Neural cell (in vitro differentiated cells): ENCODE results near the gene TAF3. TPM values are rescaled to one million over a fixed set of nuclear protein-coding genes. Genes with fewer than 3 reads are reported as not detected.

Experiments used
- H2AFZ ChIP-seq: fragments of 200-600, 300-800 bp; sonication (generic), shearing (Covaris generic); 2 replicates; pipeline ENCODE4 v1.6.0; 2014; ENCODE audit warnings: low read depth, mild to moderate bottlenecking, antibody characterized with exemption, low read length, moderate library complexity
- H3F3A ChIP-seq: fragments of 200-600 bp; shearing (Covaris generic); 2 replicates; pipeline ENCODE4 v1.6.1; 2016; ENCODE audit warnings: mild to moderate bottlenecking, moderate library complexity, mixed read lengths, antibody characterized with exemption, low read length; ENCODE audit not compliant: insufficient read depth, poor library complexity, severe bottlenecking
- H3K27ac ChIP-seq: fragments of 200-600, 300-800 bp; sonication (generic), shearing (Covaris generic); 2 replicates; pipeline ENCODE4 v1.5.1; 2014; ENCODE audit warnings: mild to moderate bottlenecking, low read length, moderate library complexity
- H3K27me3 ChIP-seq: fragments of 300-800, 200-600 bp; sonication (generic), shearing (Covaris generic); 2 replicates; pipeline ENCODE4 v1.6.0; 2014; ENCODE audit warnings: mild to moderate bottlenecking, low read depth, low read length, moderate library complexity; ENCODE audit not compliant: insufficient read depth
- H3K36me3 ChIP-seq: fragments of 300-800, 200-600 bp; sonication (generic), shearing (Covaris generic); 2 replicates; pipeline ENCODE4 v1.5.1; 2014; ENCODE audit warnings: mild to moderate bottlenecking, antibody characterized with exemption, low read length, moderate library complexity; ENCODE audit not compliant: insufficient read depth
- H3K4me2 ChIP-seq: fragments of 300-800, 200-600 bp; sonication (generic), shearing (Covaris generic); 2 replicates; pipeline ENCODE4 v1.6.0; 2014; ENCODE audit warnings: mild to moderate bottlenecking, low read length
- H3K4me3 ChIP-seq: fragments of 300-800, 200-600 bp; sonication (generic), shearing (Covaris generic); 2 replicates; pipeline ENCODE4 v1.5.1; 2014; ENCODE audit warnings: mild to moderate bottlenecking, low read length, moderate library complexity
- H3K79me2 ChIP-seq: fragments of 200-600 bp; shearing (Covaris generic); replicated peaks from 2 replicates; pipeline ENCODE4 v1.6.0; 2014; ENCODE audit warnings: mild to moderate bottlenecking, low read length, moderate library complexity; ENCODE audit not compliant: insufficient read depth
- H3K9ac ChIP-seq: fragments of 300-800, 200-600 bp; sonication (generic), shearing (Covaris generic); 2 replicates; pipeline ENCODE4 v1.6.1; 2016; ENCODE audit warnings: mild to moderate bottlenecking, low read length, mixed read lengths
- H3K9me2 ChIP-seq: fragments of 200-600 bp; shearing (Covaris generic); 2 replicates; pipeline ENCODE4 v1.6.1; 2016; ENCODE audit warnings: mild to moderate bottlenecking, low read length, mixed read lengths; ENCODE audit not compliant: insufficient read depth
- H3K9me3 ChIP-seq: fragments of 200-600, 300-800 bp; sonication (generic), shearing (Covaris generic); 2 replicates; pipeline ENCODE4 v1.6.1; 2016; ENCODE audit warnings: mild to moderate bottlenecking, mixed run types, low read length, moderate library complexity, mixed read lengths
- H4K20me1 ChIP-seq: fragments of 200-600 bp; shearing (Covaris generic); 2 replicates; pipeline ENCODE4 v1.6.1; 2016; ENCODE audit warnings: mild to moderate bottlenecking, mixed run types; ENCODE audit not compliant: insufficient read depth
- CTCF ChIP-seq: fragments of 450-650 bp; IDR thresholded peaks from 2 replicates; pipeline ENCODE4 v1.5.1; 2014; ENCODE audit warnings: antibody characterized with exemption, mild to moderate bottlenecking, moderate library complexity; ENCODE audit not compliant: poor library complexity, severe bottlenecking
- EP300 ChIP-seq: fragments of 450-650 bp; conservative IDR thresholded peaks from 2 replicates; pipeline ENCODE4 v1.6.1; 2014; ENCODE audit warnings: antibody characterized with exemption, mild to moderate bottlenecking, moderate library complexity; ENCODE audit not compliant: poor library complexity, severe bottlenecking
- MXI1 ChIP-seq: fragments of 450-650 bp; conservative IDR thresholded peaks from 2 replicates; pipeline ENCODE4 v1.6.1; 2014; ENCODE audit warnings: antibody characterized with exemption, mild to moderate bottlenecking; ENCODE audit not compliant: poor library complexity, severe bottlenecking
- POLR2AphosphoS5 ChIP-seq: IDR thresholded peaks from 2 replicates; pipeline ENCODE4 v1.6.1; 2012
- RAD21 ChIP-seq: fragments of 450-650 bp; conservative IDR thresholded peaks from 2 replicates; pipeline ENCODE4 v1.6.1; 2014; ENCODE audit warnings: antibody characterized with exemption, mild to moderate bottlenecking, moderate library complexity
- REST ChIP-seq: IDR thresholded peaks from 2 replicates; pipeline ENCODE4 v1.6.1; 2012; ENCODE audit warnings: borderline replicate concordance
- SMC3 ChIP-seq: fragments of 450-650 bp; conservative IDR thresholded peaks from 2 replicates; pipeline ENCODE4 v1.6.1; 2014; ENCODE audit warnings: antibody characterized with exemption, mild to moderate bottlenecking, moderate library complexity; ENCODE audit not compliant: poor library complexity
- TAF1 ChIP-seq: IDR thresholded peaks from 2 replicates; pipeline ENCODE4 v1.6.1; 2012; ENCODE audit warnings: low read depth
- polyA plus RNA-seq: library from polyadenylated mRNA; depleted of rRNA; stranded (reverse); fragments of >200 nt; gene quantifications from 2 replicates; pipeline ENCODE4 v1.2.3, GENCODE V29; 2014

Gene TAF3
- polyA plus RNA-seq, 1 donor from 2014 or later: 2.0 TPM

GRCh38 chr10:7901256-7901655 is 83.0 kb downstream of the TAF3 start:
- H3K36me3 ChIP-seq: no peaks in the 10 kb centered on the region
- H3K4me2 ChIP-seq: no peak overlapping the region
- no peaks in the 10 kb centered on the region for H3F3A ChIP-seq
- no peaks in the 10 kb centered on the region for H3K27me3 ChIP-seq
- H3K79me2 ChIP-seq: no peaks in the 10 kb centered on the region
- H3K9me3 ChIP-seq: no peaks in the 10 kb centered on the region
- no peak overlapping the region for H3K4me3 ChIP-seq
- no peak overlapping the region for H3K9ac ChIP-seq
- no peak overlapping the region for H3K27ac ChIP-seq
- H2AFZ ChIP-seq: no peak overlapping the region
- H3K9me2 ChIP-seq: no peaks in the 10 kb centered on the region
- H4K20me1 ChIP-seq: no peaks in the 10 kb centered on the region
- TF ChIP-seq SMC3: no peak
- no peak for TF ChIP-seq RAD21
- TF ChIP-seq MXI1: no peak
- no peak for TF ChIP-seq REST
- no peak for TF ChIP-seq CTCF
- no peak for TF ChIP-seq POLR2AphosphoS5

- Histone ChIP-seq H3K27me3 (no peaks in the 10 kb centered on the region), H3K4me3 (no peak overlapping the region), H3K4me2 (no peak overlapping the region), H2AFZ (no peak overlapping the region), H3K27ac (no peak overlapping the region), H3K36me3 (no peaks in the 10 kb centered on the region), H3K9me2 (no peaks in the 10 kb centered on the region), H4K20me1 (no peaks in the 10 kb centered on the region), H3F3A (no peaks in the 10 kb centered on the region), H3K79me2 (no peaks in the 10 kb centered on the region), H3K9me3 (no peaks in the 10 kb centered on the region), H3K9ac (no peak overlapping the region)
- no peak for TF ChIP-seq EP300
Observed at GRCh38 chr10:7902413-7902812, 84.1 kb downstream of the TAF3 start.

- no peaks in the 10 kb centered on the region for H3K9me3 ChIP-seq
- no peak overlapping the region for H2AFZ ChIP-seq
- no peaks in the 10 kb centered on the region for H4K20me1 ChIP-seq
- no peaks in the 10 kb centered on the region for H3K27me3 ChIP-seq
- H3K9me2 ChIP-seq: no peaks in the 10 kb centered on the region
- no peak overlapping the region for H3K4me3 ChIP-seq
- H3K36me3 ChIP-seq: no peaks in the 10 kb centered on the region
- no peak overlapping the region for H3K9ac ChIP-seq
- no peak overlapping the region for H3K27ac ChIP-seq
- no peaks in the 10 kb centered on the region for H3F3A ChIP-seq
- H3K79me2 ChIP-seq: no peaks in the 10 kb centered on the region
- H3K4me2 ChIP-seq: no peak overlapping the region
- no peak for TF ChIP-seq REST
- no peak for TF ChIP-seq TAF1
- no peak for TF ChIP-seq SMC3
Observed at GRCh38 chr10:7903851-7904250, 85.5 kb downstream of the TAF3 start.
